ENCODE results near the gene SLC22A25. TPM values are rescaled to one million over a fixed set of nuclear protein-coding genes. Genes with fewer than 3 reads are reported as not detected.

SLC22A25 gene
- total RNA-seq, 1 experiment from 2014 or later, result not detected

- Histone ChIP-seq H2AFZ (ENCODE audit: low read depth, low read length, poor library complexity, severe bottlenecking) (no peak overlapping the region), H3K4me3 (replicated peaks in 1 of 2; ENCODE audit: low read depth in 1 of 2, low read length in 2 of 2) (no peak overlapping the region), H3K4me2 (ENCODE audit: low read length) (no peak overlapping the region), H3K4me1 (ENCODE audit: control insufficient read depth in 1 of 2, insufficient read depth in 2 of 2, low read length in 2 of 2) (no peaks in the 10 kb centered on the region), H3K79me2 (ENCODE audit: insufficient read depth, low read length) (no peaks in the 10 kb centered on the region), H4K20me1 (ENCODE audit: insufficient read depth) (no peaks in the 10 kb centered on the region), H3K9me2 (ENCODE audit: insufficient read depth) (no peaks in the 10 kb centered on the region), H3K27ac (ENCODE audit: low read depth, low read length) (no peak overlapping the region), H3K9me3 (ENCODE audit: control insufficient read depth in 1 of 2, insufficient read depth in 1 of 2, low read depth in 1 of 2, low read length in 2 of 2) (no peaks in the 10 kb centered on the region), H3K36me3 (ENCODE audit: control insufficient read depth in 1 of 2, insufficient read depth in 2 of 2, low read length in 2 of 2) (no peaks in the 10 kb centered on the region), H3K27me3 (ENCODE audit: insufficient read depth, low read length) (peaks cover 35% of the 10 kb centered on the region), H3K9ac (ENCODE audit: low read length) (no peak overlapping the region)
- RAD21 ChIA-PET (ENCODE audit: low non-redundant PET in 1 of 2, low total read pairs in 2 of 2, uncharacterized antibody in 2 of 2, unreplicated experiment in 2 of 2), result no interaction called here
- BruUV-seq (replicated peaks), result no TSS peak
- CTCF ChIA-PET, result no interaction called here
- no peak for TF ChIP-seq SIN3A (IDR thresholded peaks at IDR 0.05; ENCODE audit: low read depth)
- TF ChIP-seq POLR2AphosphoS5 (IDR thresholded peaks at IDR 0.05; ENCODE audit: low read depth, low read length), result no peak
- peak; percentile 50 for ATAC-seq
- no peak for DNase-seq (ENCODE audit: low read depth, low spot score)
- POLR2A ChIA-PET, result no interaction called here
- intact Hi-C loops (cut with micrococcal nuclease), result no loop called here
Measured at GRCh38 chr11:63227521-63228107, 15.8 kb downstream of the SLC22A25 start.

GRCh38 chr11:63226488-63227114 is 16.8 kb downstream of the SLC22A25 start:
- Histone ChIP-seq H3K4me2 (ENCODE audit: low read length) (no peak overlapping the region), H3K4me1 (ENCODE audit: control insufficient read depth in 1 of 2, insufficient read depth in 2 of 2, low read length in 2 of 2) (no peaks in the 10 kb centered on the region), H3K27ac (ENCODE audit: low read depth, low read length) (no peak overlapping the region), H3K9me3 (ENCODE audit: control insufficient read depth in 1 of 2, insufficient read depth in 1 of 2, low read depth in 1 of 2, low read length in 2 of 2) (no peaks in the 10 kb centered on the region), H3K9me2 (ENCODE audit: insufficient read depth) (no peaks in the 10 kb centered on the region), H3K9ac (ENCODE audit: low read length) (no peak overlapping the region), H3K79me2 (ENCODE audit: insufficient read depth, low read length) (no peaks in the 10 kb centered on the region), H3K4me3 (replicated peaks in 1 of 2; ENCODE audit: low read depth in 1 of 2, low read length in 2 of 2) (no peak overlapping the region), H2AFZ (ENCODE audit: low read depth, low read length, poor library complexity, severe bottlenecking) (no peak overlapping the region), H3K27me3 (ENCODE audit: insufficient read depth, low read length) (peaks cover 43% of the 10 kb centered on the region), H3K36me3 (ENCODE audit: control insufficient read depth in 1 of 2, insufficient read depth in 2 of 2, low read length in 2 of 2) (no peaks in the 10 kb centered on the region), H4K20me1 (ENCODE audit: insufficient read depth) (no peaks in the 10 kb centered on the region)
- CTCF ChIA-PET, result no interaction called here
- no peak for ATAC-seq
- no TSS peak for BruUV-seq (replicated peaks)
- intact Hi-C loops (cut with micrococcal nuclease), result no loop called here
- POLR2A ChIA-PET, result no interaction called here
- RAD21 ChIA-PET (ENCODE audit: low non-redundant PET in 1 of 2, low total read pairs in 2 of 2, uncharacterized antibody in 2 of 2, unreplicated experiment in 2 of 2), result no interaction called here
- DNase-seq (ENCODE audit: low read depth, low spot score), result no peak
- TF ChIP-seq POLR2A (IDR thresholded peaks at IDR 0.05; ENCODE audit: borderline replicate concordance, extremely low read depth, insufficient read depth, insufficient read length), result no peak
- TF ChIP-seq EGR1 (IDR thresholded peaks at IDR 0.05; ENCODE audit: low read depth), result no peak
- TF ChIP-seq CTCF (IDR thresholded peaks at IDR 0.05 in 2 of 3, conservative IDR thresholded peaks at IDR 0.05 in 1 of 3; ENCODE audit: borderline replicate concordance in 1 of 3, insufficient read depth in 1 of 3, low read depth in 2 of 3, low read length in 2 of 3), result no peak
- TF ChIP-seq SRF (IDR thresholded peaks at IDR 0.05; ENCODE audit: low read depth), result no peak
- no peak for TF ChIP-seq REST (IDR thresholded peaks at IDR 0.05; ENCODE audit: low read depth)
- TF ChIP-seq EZH2 (IDR thresholded peaks at IDR 0.05), result no peak
- no peak for TF ChIP-seq SIN3A (IDR thresholded peaks at IDR 0.05; ENCODE audit: low read depth)
- no peak for TF ChIP-seq JUND (IDR thresholded peaks at IDR 0.05)
- no peak for TF ChIP-seq CBX3 (IDR thresholded peaks at IDR 0.05; ENCODE audit: low read depth)
- TF ChIP-seq POLR2AphosphoS5 (IDR thresholded peaks at IDR 0.05; ENCODE audit: low read depth, low read length), result no peak
- TF ChIP-seq ZBTB33 (IDR thresholded peaks at IDR 0.05; ENCODE audit: extremely low read depth, insufficient replicate concordance, low read length), result no peak
- TF ChIP-seq EZH2phosphoT487 (IDR thresholded peaks at IDR 0.05; ENCODE audit: borderline replicate concordance), result no peak

Measured in HCT116 (cell line).